ENCODE data around the gene SLC35A2.

SLC35A2 gene

DNA sequence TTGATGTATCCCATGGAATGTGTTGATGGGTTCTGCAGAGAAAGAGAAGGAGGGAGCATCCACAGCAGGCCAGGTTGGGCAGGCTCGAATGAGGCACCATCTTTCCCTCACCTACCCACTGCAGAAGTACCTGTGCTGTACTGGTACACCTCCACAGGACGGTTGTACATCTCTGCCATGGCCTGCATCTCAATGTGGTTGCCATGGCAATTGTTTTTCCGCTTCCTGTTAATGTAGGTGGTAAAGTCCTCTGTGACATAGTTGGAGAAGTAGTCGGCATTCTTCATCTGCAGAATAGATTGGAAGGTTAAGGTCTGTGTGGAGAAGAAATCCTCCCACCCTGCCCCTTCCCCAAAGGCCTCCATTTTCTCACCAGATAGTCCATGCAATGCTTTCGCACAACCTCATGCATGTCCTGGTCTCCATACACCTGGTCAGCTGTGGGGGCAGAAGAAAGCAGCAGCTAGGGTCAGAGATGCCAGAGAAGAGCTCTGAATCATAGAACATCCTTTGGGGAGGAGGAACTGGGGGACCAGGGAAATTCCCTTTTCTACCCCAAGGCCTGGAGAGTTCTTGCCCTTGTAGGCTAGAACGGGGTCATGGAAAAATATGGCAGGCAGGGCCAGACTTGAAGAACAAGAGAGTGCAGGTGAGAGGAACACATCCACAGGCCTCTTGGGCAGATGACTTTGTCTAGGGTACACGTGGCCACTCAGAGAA is 23.3 kb upstream of the SLC35A2 start:
- in situ Hi-C loops (cut with HindIII; ENCODE audit: low pct_ligation_motif_present, low sequenced_read_pairs) = no loop called here
- no peak overlapping the region for H3K4me3 ChIP-seq (ENCODE audit: low read depth, low read length)
- peaks cover 5% of the 10 kb centered on the region for H3K36me3 ChIP-seq (replicated peaks)
- no peaks in the 10 kb centered on the region for H3K27me3 ChIP-seq (replicated peaks)
- TF ChIP-seq, protein P1, sequence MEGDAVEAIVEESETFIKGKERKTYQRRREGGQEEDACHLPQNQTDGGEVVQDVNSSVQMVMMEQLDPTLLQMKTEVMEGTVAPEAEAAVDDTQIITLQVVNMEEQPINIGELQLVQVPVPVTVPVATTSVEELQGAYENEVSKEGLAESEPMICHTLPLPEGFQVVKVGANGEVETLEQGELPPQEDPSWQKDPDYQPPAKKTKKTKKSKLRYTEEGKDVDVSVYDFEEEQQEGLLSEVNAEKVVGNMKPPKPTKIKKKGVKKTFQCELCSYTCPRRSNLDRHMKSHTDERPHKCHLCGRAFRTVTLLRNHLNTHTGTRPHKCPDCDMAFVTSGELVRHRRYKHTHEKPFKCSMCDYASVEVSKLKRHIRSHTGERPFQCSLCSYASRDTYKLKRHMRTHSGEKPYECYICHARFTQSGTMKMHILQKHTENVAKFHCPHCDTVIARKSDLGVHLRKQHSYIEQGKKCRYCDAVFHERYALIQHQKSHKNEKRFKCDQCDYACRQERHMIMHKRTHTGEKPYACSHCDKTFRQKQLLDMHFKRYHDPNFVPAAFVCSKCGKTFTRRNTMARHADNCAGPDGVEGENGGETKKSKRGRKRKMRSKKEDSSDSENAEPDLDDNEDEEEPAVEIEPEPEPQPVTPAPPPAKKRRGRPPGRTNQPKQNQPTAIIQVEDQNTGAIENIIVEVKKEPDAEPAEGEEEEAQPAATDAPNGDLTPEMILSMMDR (IDR thresholded peaks at IDR 0.05; ENCODE audit: low read depth, low read length, missing control alignments) = no peak
- no peak for DNase-seq
- H3K27ac ChIP-seq = no peak overlapping the region

DNA sequence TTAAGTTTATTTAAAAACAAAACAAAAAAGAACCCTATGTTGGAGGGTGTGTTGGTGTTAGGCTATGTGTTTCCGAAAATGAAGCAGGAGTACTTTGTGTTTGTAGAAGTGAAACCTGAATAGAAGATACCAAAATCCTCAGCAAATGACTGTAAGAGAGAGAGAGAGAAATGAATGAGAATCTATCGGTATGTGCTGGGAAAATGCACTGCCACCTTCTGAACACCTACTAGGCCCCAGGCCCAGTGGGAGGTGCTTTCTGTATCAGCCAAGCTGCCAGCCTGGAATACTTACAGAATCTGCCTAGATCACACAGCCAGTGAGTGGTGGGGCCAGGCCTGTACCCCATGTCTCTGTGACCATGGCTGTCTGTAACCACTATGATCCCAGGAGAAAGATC is 22.3 kb upstream of the SLC35A2 start:
- no peak overlapping the region for H3K4me3 ChIP-seq (ENCODE audit: low read depth, low read length)
- TF ChIP-seq, protein P1 (IDR thresholded peaks at IDR 0.05; ENCODE audit: low read depth, low read length, missing control alignments) = no peak
- H3K27ac ChIP-seq = no peak overlapping the region
- in situ Hi-C loops (cut with HindIII; ENCODE audit: low pct_ligation_motif_present, low sequenced_read_pairs) = no loop called here
- H3K27me3 ChIP-seq (replicated peaks) = no peaks in the 10 kb centered on the region
- no peak for DNase-seq
- peaks cover 5% of the 10 kb centered on the region for H3K36me3 ChIP-seq (replicated peaks)

DNA sequence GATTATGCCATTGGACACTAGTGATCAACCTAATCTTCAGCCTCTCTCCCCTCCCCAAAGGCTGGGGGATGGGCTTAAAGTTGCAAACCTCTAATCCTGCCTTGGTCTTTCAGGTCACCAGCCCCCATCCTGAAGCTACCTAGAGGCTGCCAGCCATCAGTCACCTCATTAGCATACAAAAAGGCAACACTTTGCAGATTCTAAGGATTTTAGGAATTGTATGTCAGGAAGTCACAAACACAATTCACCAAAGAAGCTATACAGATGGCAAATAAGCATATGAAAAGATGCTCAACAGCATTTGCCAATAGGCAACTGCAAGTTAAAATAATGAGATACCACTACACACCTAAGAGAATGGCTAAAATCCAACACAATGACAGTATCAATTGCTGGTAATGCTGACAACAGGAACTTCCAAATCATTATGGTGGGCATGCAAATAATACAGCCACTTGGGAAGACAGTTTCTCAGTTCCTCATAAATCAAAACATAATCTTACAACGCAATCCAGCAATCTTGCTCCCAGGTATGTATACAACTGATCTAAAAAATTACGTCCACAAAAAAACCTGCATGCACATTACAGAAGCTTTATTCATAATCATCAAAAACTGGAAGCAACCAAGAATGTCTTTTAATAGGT is 16.4 kb upstream of the SLC35A2 start:
- in situ Hi-C loops (cut with HindIII; ENCODE audit: low pct_ligation_motif_present, low sequenced_read_pairs) = no loop called here
- TF ChIP-seq, protein P1 (IDR thresholded peaks at IDR 0.05; ENCODE audit: low read depth, low read length, missing control alignments) = no peak
- DNase-seq = no peak
- H3K27me3 ChIP-seq (replicated peaks) = no peaks in the 10 kb centered on the region
- no peak overlapping the region for H3K27ac ChIP-seq
- no peak overlapping the region for H3K4me3 ChIP-seq (ENCODE audit: low read depth, low read length)
- H3K36me3 ChIP-seq (replicated peaks) = peaks cover 7% of the 10 kb centered on the region

GRCh38 chrX:48927123-48927522 is 15.7 kb upstream of the SLC35A2 start:
- Histone ChIP-seq H3K27me3 (replicated peaks) (no peaks in the 10 kb centered on the region), H3K36me3 (replicated peaks) (peaks cover 7% of the 10 kb centered on the region), H3K4me3 (ENCODE audit: low read depth, low read length) (no peak overlapping the region), H3K27ac (no peak overlapping the region)
- in situ Hi-C loops (cut with HindIII; ENCODE audit: low pct_ligation_motif_present, low sequenced_read_pairs) = no loop called here
- no peak for DNase-seq
- TF ChIP-seq, protein P1 (IDR thresholded peaks at IDR 0.05; ENCODE audit: low read depth, low read length, missing control alignments) = no peak

GRCh38 chrX:48924270-48924669 is 12.8 kb upstream of the SLC35A2 start:
- TF ChIP-seq, protein P1 (IDR thresholded peaks at IDR 0.05; ENCODE audit: low read depth, low read length, missing control alignments) = no peak
- Histone ChIP-seq H3K4me3 (ENCODE audit: low read depth, low read length) (no peak overlapping the region), H3K36me3 (replicated peaks) (peaks cover 7% of the 10 kb centered on the region), H3K27ac (no peak overlapping the region), H3K27me3 (replicated peaks) (no peaks in the 10 kb centered on the region)
- DNase-seq = no peak
- in situ Hi-C loops (cut with HindIII; ENCODE audit: low pct_ligation_motif_present, low sequenced_read_pairs) = no loop called here

All from brain microvascular endothelial cell (primary cell).